Natural killer cell (primary cell): Measurements from ENCODE around the gene PLPPR3. TPM values are rescaled to one million over a fixed set of nuclear protein-coding genes. Genes with fewer than 3 reads are reported as not detected.

Source experiments
- ATAC-seq, 3 donors: fragments of 150-1000 bp in 2 of 3; fragments of 200-7000 bp in 1 of 3; cut with Tn5 transposase; 1 replicate in 1 of 3; 2 replicates in 2 of 3; pipeline ENCODE4 v1.10.0; 2021; ENCODE audit warnings: mild to moderate bottlenecking in 2 of 3, moderate library complexity in 2 of 3
- DNase-seq, 2 donors: peaks; one replicate each; pipeline versions ENCODE4 v3.0.0 to v3.0.0-alpha.2; 2013 to 2021; ENCODE audit warnings: mixed read lengths in 1 of 2
- H3K27ac ChIP-seq: one replicate; pipeline ENCODE4 v1.5.1; 2013; ENCODE audit warnings: mild to moderate bottlenecking, low read length
- H3K27me3 ChIP-seq: one replicate; pipeline ENCODE4 v1.6.1; 2013; ENCODE audit warnings: low read length; ENCODE audit not compliant: control insufficient read depth, insufficient read depth
- H3K36me3 ChIP-seq: one replicate; pipeline ENCODE4 v1.6.1; 2013; ENCODE audit warnings: low read length; ENCODE audit not compliant: control insufficient read depth, insufficient read depth
- H3K4me1 ChIP-seq: one replicate; pipeline ENCODE4 v1.6.1; 2013; ENCODE audit warnings: low read length; ENCODE audit not compliant: control insufficient read depth, insufficient read depth
- H3K4me3 ChIP-seq: one replicate; pipeline ENCODE4 v1.5.1; 2013; ENCODE audit warnings: low read length
- H3K9me3 ChIP-seq: one replicate; pipeline ENCODE4 v1.6.1; 2013; ENCODE audit warnings: low read length; ENCODE audit not compliant: control insufficient read depth, insufficient read depth
- H3K27ac Mint-ChIP-seq, 2 donors: one replicate each; pipeline ENCODE4 v1.8.0; 2022; ENCODE audit warnings: mild to moderate bottlenecking in 2 of 2, mixed read lengths in 2 of 2, moderate library complexity in 1 of 2
- H3K27me3 Mint-ChIP-seq, 2 donors: one replicate each; pipeline ENCODE4 v1.8.0; 2022; ENCODE audit warnings: low read depth in 2 of 2, mixed read lengths in 2 of 2
- H3K36me3 Mint-ChIP-seq: one replicate; pipeline ENCODE4 v1.8.0; 2022; ENCODE audit warnings: mixed read lengths
- H3K4me1 Mint-ChIP-seq, 2 donors: one replicate each; pipeline ENCODE4 v1.8.0; 2022; ENCODE audit warnings: mixed read lengths in 2 of 2
- H3K4me3 Mint-ChIP-seq: one replicate; pipeline ENCODE4 v1.8.0; 2022; ENCODE audit warnings: mild to moderate bottlenecking, moderate library complexity, mixed read lengths
- H3K9me3 Mint-ChIP-seq, 2 donors: one replicate each; pipeline ENCODE4 v1.8.0; 2022; ENCODE audit warnings: mixed read lengths in 2 of 2
- CTCF ChIP-seq: fragments of 200-600 bp; IDR thresholded peaks from one replicate; pipeline ENCODE4 v1.8.0; 2022; ENCODE audit warnings: antibody characterized with exemption
- WGBS: methylation state at CpG from one replicate; pipeline ENCODE4 v1.1.7; 2013; ENCODE audit warnings: missing lambda C conversion rate; ENCODE audit not compliant: insufficient coverage; 5-methylcytosine and 5-hydroxymethylcytosine counted together
- intact Hi-C: fragments of 100-400 bp; cut with micrococcal nuclease; formaldehyde crosslinking; loops from one replicate; pipeline ENCODE4 v1.14.2; 2022
- total RNA-seq, 4 donors: library from RNA; stranded (reverse); fragments of 120-200 nt in 1 of 4; gene quantifications; one replicate each; pipeline versions ENCODE4 v1.2.3 to v1.2.4, GENCODE V29; 2013 to 2022

The PLPPR3 gene
- total RNA-seq, 3 donors from 2014 or later (not counting 1 experiment from before 2014, with no cell fraction given) = not detected

DNA sequence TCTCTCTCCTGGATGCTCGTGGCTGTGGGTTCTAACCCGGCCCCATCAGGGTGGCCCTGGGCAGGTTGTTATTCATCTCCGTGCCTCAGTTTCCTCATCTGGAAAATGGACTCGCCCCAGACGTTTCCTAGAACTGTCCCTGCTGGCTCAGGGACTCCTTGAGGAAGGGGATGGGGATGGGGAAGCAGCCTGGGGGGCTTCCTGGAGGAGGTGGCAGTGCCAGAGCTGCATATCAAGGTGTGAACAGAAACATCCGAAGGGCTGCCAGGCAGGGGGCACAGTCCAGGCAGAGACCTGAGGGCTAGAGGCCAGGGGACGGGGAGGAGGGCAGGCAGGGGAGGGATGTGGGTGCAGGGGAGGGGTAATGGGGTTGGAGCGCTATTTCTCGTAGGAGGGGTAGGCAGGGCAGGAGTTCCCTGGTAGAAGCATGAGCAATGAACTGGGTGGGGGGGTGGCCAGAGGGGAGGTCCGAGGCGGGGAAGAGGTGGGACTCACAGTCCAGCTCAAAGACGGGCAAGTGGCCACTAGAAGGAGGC is 26.7 kb upstream of the PLPPR3 start:
- H3K36me3 ChIP-seq = no peaks in the 10 kb centered on the region
- ATAC-seq (no peak), DNase-seq (no peak)
- peaks cover 17% of the 10 kb centered on the region for H3K27me3 ChIP-seq
- Mint-ChIP-seq H3K27me3 (peaks cover 6 to 19% of the 10 kb centered on the region in 2 donors), H3K4me3 (no peak overlapping the region), H3K27ac (no peak overlapping the region), H3K9me3 (no peaks in the 10 kb centered on the region), H3K4me1 (no peaks in the 10 kb centered on the region), H3K36me3 (no peaks in the 10 kb centered on the region)
- WGBS = 49% methylated on average over 12 of the region's 12 CpGs
- no peaks in the 10 kb centered on the region for H3K9me3 ChIP-seq
- no peak for TF ChIP-seq CTCF
- peaks cover 5% of the 10 kb centered on the region for H3K4me1 ChIP-seq
- no peak overlapping the region for H3K4me3 ChIP-seq
- intact Hi-C loops = no loop called here
- no peak overlapping the region for H3K27ac ChIP-seq

DNA sequence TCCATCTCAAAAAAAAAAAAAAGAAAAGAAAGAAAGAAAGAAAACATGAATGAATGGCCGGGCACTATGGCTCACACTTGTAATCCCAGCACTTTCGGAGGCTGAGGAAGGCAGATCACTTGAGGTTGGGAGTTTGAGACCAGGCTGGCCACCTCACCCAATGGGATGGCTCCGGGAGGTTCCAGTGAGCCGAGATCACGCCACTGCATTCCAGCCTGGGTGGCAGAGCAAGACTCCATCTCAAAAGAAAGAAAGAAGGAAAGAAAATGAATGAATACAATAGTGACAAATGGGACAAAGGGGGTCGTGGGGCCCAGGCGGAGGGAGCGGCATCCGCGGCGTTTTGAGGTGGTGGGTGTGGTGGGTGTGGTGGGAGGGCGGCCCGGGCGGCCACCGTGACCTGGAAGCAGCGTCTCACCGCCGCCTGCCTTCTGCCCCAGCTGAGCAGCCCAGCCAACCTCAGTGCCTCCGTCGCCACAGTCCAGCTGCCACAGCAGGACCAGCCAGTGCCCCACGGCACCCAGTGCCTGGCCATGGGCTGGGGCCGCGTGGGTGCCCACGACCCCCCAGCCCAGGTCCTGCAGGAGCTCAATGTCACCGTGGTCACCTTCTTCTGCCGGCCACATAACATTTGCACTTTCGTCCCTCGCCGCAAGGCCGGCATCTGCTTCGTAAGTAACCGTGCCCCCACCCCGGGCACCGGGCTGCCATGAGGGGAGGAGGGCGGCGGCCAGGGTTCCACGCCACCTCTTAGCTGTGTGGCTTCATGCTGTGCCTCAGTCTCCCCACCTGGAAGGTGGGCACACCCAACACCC is 24.2 kb upstream of the PLPPR3 start:
- no peak overlapping the region for H3K4me3 Mint-ChIP-seq
- intact Hi-C loops = no loop called here
- no peaks in the 10 kb centered on the region for H3K9me3 ChIP-seq
- peaks cover 9% of the 10 kb centered on the region for H3K4me1 ChIP-seq
- no peak overlapping the region for H3K27ac ChIP-seq
- H3K36me3 ChIP-seq = no peaks in the 10 kb centered on the region
- H3K9me3 Mint-ChIP-seq = no peaks in the 10 kb centered on the region
- WGBS = 74% methylated on average over 37 of the region's 37 CpGs
- H3K4me1 Mint-ChIP-seq = no peaks in the 10 kb centered on the region
- peaks cover 6 to 23% of the 10 kb centered on the region in 2 donors for H3K27me3 Mint-ChIP-seq
- peaks cover 24% of the 10 kb centered on the region for H3K27me3 ChIP-seq
- DNase-seq (no peak), ATAC-seq (no peak)
- no peak for TF ChIP-seq CTCF
- H3K36me3 Mint-ChIP-seq = no peaks in the 10 kb centered on the region
- H3K27ac Mint-ChIP-seq = no peak overlapping the region
- H3K4me3 ChIP-seq = no peak overlapping the region

- no peak overlapping the region for H3K4me3 ChIP-seq
- Mint-ChIP-seq H3K27me3 (peaks cover 6 to 23% of the 10 kb centered on the region in 2 donors), H3K4me3 (no peak overlapping the region), H3K9me3 (no peaks in the 10 kb centered on the region), H3K27ac (no peak overlapping the region), H3K4me1 (no peaks in the 10 kb centered on the region), H3K36me3 (no peaks in the 10 kb centered on the region)
- WGBS = 47% methylated on average over 11 of the region's 11 CpGs
- DNase-seq = no peak
- peaks cover 24% of the 10 kb centered on the region for H3K27me3 ChIP-seq
- no peaks in the 10 kb centered on the region for H3K9me3 ChIP-seq
- H3K36me3 ChIP-seq = no peaks in the 10 kb centered on the region
- intact Hi-C loops = no loop called here
- peak in 1 of 3 donors; percentile 41 for ATAC-seq
- no peak for TF ChIP-seq CTCF
- H3K27ac ChIP-seq = no peak overlapping the region
- peaks cover 12% of the 10 kb centered on the region for H3K4me1 ChIP-seq
Measured at GRCh38 chr19:844546-844971, 22.8 kb upstream of the PLPPR3 start.
